K562 (cell line): ENCODE results near the gene C2orf69. TPM values are rescaled to one million over a fixed set of nuclear protein-coding genes. Genes with fewer than 3 reads are reported as not detected.
A peak's percentile ranks its signal among the peaks of the same experiment; 100 is the strongest.

Source experiments
- ATAC-seq: fragments of 200-7000 bp; cut with Tn5 transposase; 3 replicates; pipeline ENCODE4 v1.9.1; 2020; ENCODE audit warnings: moderate library complexity
- BruUV-seq: library from RNA; stranded (reverse); fragments of 400-500 nt; replicated peaks from 2 replicates; lab custom pipeline; 2021; lab: Mats Ljungman, UMichigan
- CTCF ChIA-PET: fragments of 300-600 bp; formaldehyde crosslinking; extraction: SDS; loops from one replicate; lab custom pipeline; 2021; ENCODE audit warnings: low intra/inter-chr PET ratio; lab: Yijun Ruan, JAX
- POLR2A ChIA-PET: fragments of 300-600, 350-650 bp; sonication (Branson Sonifier 250); formaldehyde crosslinking; extraction: SDS; loops from one replicate; lab custom pipeline; 2021; ENCODE audit warnings: antibody characterized with exemption, inconsistent platforms; lab: Yijun Ruan, JAX
- DNase-seq, 4 experiments: peaks; one replicate each; pipeline versions ENCODE4 v3.0.0 to v3.0.0-alpha.2; 2011 to 2018; ENCODE audit warnings: low spot score in 3 of 4, mixed read lengths in 3 of 4; ENCODE audit errors: extremely low read depth in 1 of 4
- FAIRE-seq: peaks from 2 replicates; lab custom pipeline; 2011; peaks lifted over from hg19 to GRCh38; lab: Jason Lieb, UNC
- H2AFZ ChIP-seq: 2 replicates; pipeline ENCODE4 v1.6.0; 2011; ENCODE audit warnings: low read depth, low read length, control low read depth, inconsistent platforms
- H3K27ac ChIP-seq: fragments of 200-600 bp; 3 replicates; pipeline ENCODE4 v1.8.0; 2011; ENCODE audit warnings: low read depth, mild to moderate bottlenecking, control low read depth, inconsistent platforms, low read length, moderate library complexity, mixed read lengths; ENCODE audit errors: extremely low read depth
- H3K27me3 ChIP-seq, 2 experiments: fragments of 300-600 bp in 1 of 2; 2 replicates in 1 of 2; 3 replicates in 1 of 2; pipeline versions ENCODE4 v1.6.0 to v1.8.0; 2011; ENCODE audit warnings: inconsistent platforms in 2 of 2, low read length in 2 of 2, mild to moderate bottlenecking in 1 of 2, mixed read lengths in 1 of 2, moderate library complexity in 1 of 2; ENCODE audit not compliant: control insufficient read depth in 2 of 2, insufficient read depth in 2 of 2
- H3K36me3 ChIP-seq: fragments of 300-600 bp; 3 replicates; pipeline ENCODE4 v1.8.0; 2011; ENCODE audit warnings: mild to moderate bottlenecking, low read length, inconsistent platforms; ENCODE audit not compliant: control insufficient read depth, insufficient read depth
- H3K4me1 ChIP-seq, 2 experiments: fragments of 200-600 bp in 1 of 2; replicated peaks in 1 of 2; 2 replicates in 1 of 2; 3 replicates in 1 of 2; pipeline versions ENCODE4 v1.5.1 to v1.8.0; 2011; ENCODE audit warnings: inconsistent platforms in 2 of 2, low read length in 2 of 2, mild to moderate bottlenecking in 1 of 2, mixed read lengths in 1 of 2, moderate library complexity in 1 of 2; ENCODE audit not compliant: control insufficient read depth in 2 of 2, insufficient read depth in 2 of 2
- H3K4me2 ChIP-seq: 2 replicates; pipeline ENCODE4 v1.6.1; 2011; ENCODE audit warnings: low read length, control low read depth, inconsistent platforms, mixed read lengths; ENCODE audit not compliant: insufficient read depth
- H3K4me3 ChIP-seq: fragments of 200-600 bp; sonication (generic), shearing (Covaris generic); 2 replicates; pipeline ENCODE4 v1.5.1; 2016; ENCODE audit warnings: control low read depth, inconsistent platforms
- H3K79me2 ChIP-seq: fragments of 200-600 bp; 3 replicates; pipeline ENCODE4 v1.8.0; 2011; ENCODE audit warnings: low read length, inconsistent platforms; ENCODE audit not compliant: control insufficient read depth, insufficient read depth
- H3K9ac ChIP-seq, 2 experiments: 2 replicates each; pipeline versions ENCODE4 v1.6.0 to v1.6.1; 2011; ENCODE audit warnings: low read depth in 2 of 2, low read length in 2 of 2, control low read depth in 1 of 2, inconsistent platforms in 1 of 2, mild to moderate bottlenecking in 1 of 2, mixed read lengths in 1 of 2; ENCODE audit not compliant: insufficient read depth in 1 of 2
- H3K9me1 ChIP-seq: one replicate; pipeline ENCODE4 v1.6.0; 2011; ENCODE audit warnings: inconsistent platforms, mild to moderate bottlenecking, low read length, moderate library complexity; ENCODE audit not compliant: control insufficient read depth, insufficient read depth
- H3K9me3 ChIP-seq: replicated peaks from 2 replicates; pipeline ENCODE4 v1.5.1; 2011; ENCODE audit warnings: low read depth, low read length, inconsistent platforms; ENCODE audit not compliant: control insufficient read depth, insufficient read depth
- H4K20me1 ChIP-seq: replicated peaks from 2 replicates; pipeline ENCODE4 v1.6.1; 2011; ENCODE audit warnings: low read length, inconsistent platforms, mixed read lengths; ENCODE audit not compliant: control insufficient read depth, insufficient read depth
- CBX1 ChIP-seq: sonication (generic); IDR thresholded peaks from 2 replicates; pipeline ENCODE4 v1.6.1; 2016; ENCODE audit warnings: antibody characterized with exemption, low read depth, mild to moderate bottlenecking
- MECOM ChIP-seq: fragments of 250-450 bp; sonication (Bioruptor Pico); IDR thresholded peaks from 2 replicates; pipeline ENCODE4 v1.8.0; 2022; ENCODE audit warnings: inconsistent platforms
- POLR3G ChIP-seq: IDR thresholded peaks from 2 replicates; pipeline ENCODE4 v1.6.1; 2011; ENCODE audit not compliant: insufficient read length, insufficient replicate concordance; ENCODE audit errors: extremely low read depth
- SREBF1 ChIP-seq: fragments of 150-350 bp; IDR thresholded peaks from 2 replicates; pipeline ENCODE4 v1.6.1; 2014; ENCODE audit warnings: antibody characterized with exemption, low read depth, low read length, borderline replicate concordance
- WGBS: fragments of 100-300 bp; shearing (Covaris generic); methylation state at CpG from one replicate; pipeline ENCODE4 v1.1.6; 2016; ENCODE audit warnings: low coverage, mixed read lengths; ENCODE audit not compliant: insufficient coverage; ENCODE audit errors: missing lambda C conversion rate; 5-methylcytosine and 5-hydroxymethylcytosine counted together
- in situ Hi-C: fragments of 300-500 bp; cut with MboI; formaldehyde crosslinking; loops from 4 replicates; pipeline ENCODE4 v1.15.0; 2018; ENCODE audit warnings: inconsistent platforms, mixed read lengths
- intact Hi-C: fragments of 100-400 bp; cut with micrococcal nuclease; formaldehyde crosslinking; loops from 2 replicates; pipeline ENCODE4 v1.14.2; 2022
- polyA plus RNA-seq, 8 experiments: library from polyadenylated mRNA; depleted of rRNA in 4 of 8; stranded (reverse) in 5 of 8; unstranded in 3 of 8; fragments of >200 nt; fragmentation: Nextera tagmentation in 2 of 8; fragmentation: Illumina TruSeq in 1 of 8; extraction: Ambion mirVana in 2 of 8; extraction: Trizol in 1 of 8; gene quantifications; 2 replicates each; pipeline versions ENCODE4 v1.2.1 to v1.2.3, GENCODE V29; 2011 to 2014; ENCODE audit warnings: inconsistent platforms in 1 of 8, missing spikeins in 1 of 8
- total RNA-seq, 7 experiments: library from RNA; depleted of rRNA in 6 of 7; stranded (reverse); fragments of >200 nt in 6 of 7; fragmentation: Illumina TruSeq in 2 of 7; extraction: Trizol in 2 of 7; gene quantifications; 2 replicates each; pipeline versions ENCODE4 v1.2.1 to v1.2.3, GENCODE V29; 2011 to 2021; ENCODE audit warnings: low replicate concordance in 1 of 7
- TF ChIP-seq, protein P1 (sequence below): fragments of 450-650 bp; IDR thresholded peaks from 2 replicates; pipeline ENCODE4 v1.6.1; 2016
- TF ChIP-seq, protein P2 (sequence below), 2 experiments: IDR thresholded peaks; 2 replicates each; pipeline ENCODE4 v1.6.1; 2012; ENCODE audit warnings: improper control_type of control experiment in 2 of 2, low read depth in 2 of 2, low read length in 2 of 2, borderline replicate concordance in 1 of 2
- TF ChIP-seq, protein P3 (sequence below): fragments of 150-350 bp; IDR thresholded peaks from 2 replicates; pipeline ENCODE4 v1.6.1; 2014; ENCODE audit warnings: low read depth, mild to moderate bottlenecking, low read length, borderline replicate concordance

The C2orf69 gene
- total and polyA plus RNA-seq, 9 of the 15 experiments (the other 6 are each of a cell fraction or from before 2014, with no cell fraction given): 3.4 to 9.8 (median 5.7) TPM

DNA sequence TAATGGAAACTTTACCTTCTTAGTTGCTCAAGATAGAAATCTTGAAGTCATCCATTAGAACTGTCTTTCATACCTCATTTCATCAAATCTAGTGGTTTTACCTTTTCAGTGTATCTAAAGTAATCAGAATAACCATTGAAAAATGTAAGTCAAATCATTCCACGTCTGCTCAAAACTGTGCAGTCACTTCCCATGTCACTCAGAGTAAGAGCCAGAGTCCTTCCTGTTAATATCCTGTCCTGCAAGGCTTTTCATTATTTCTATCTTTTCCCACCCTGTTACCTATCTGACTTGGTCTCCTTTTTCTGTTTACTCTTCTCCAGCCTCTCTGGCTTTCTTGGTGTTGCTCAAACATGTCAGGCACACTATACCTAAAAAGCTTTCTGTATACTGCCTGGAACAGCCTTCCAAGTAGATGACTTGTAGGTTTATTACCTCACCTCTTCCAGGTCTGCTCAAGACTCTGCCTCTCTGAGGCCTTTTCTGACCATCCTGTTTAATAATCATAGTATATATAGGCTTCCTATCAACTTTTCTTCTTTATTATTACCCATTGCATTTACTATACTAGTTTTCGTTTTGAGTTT, 3.4 kb downstream of the C2orf69 start:
- TF ChIP-seq, protein P1, sequence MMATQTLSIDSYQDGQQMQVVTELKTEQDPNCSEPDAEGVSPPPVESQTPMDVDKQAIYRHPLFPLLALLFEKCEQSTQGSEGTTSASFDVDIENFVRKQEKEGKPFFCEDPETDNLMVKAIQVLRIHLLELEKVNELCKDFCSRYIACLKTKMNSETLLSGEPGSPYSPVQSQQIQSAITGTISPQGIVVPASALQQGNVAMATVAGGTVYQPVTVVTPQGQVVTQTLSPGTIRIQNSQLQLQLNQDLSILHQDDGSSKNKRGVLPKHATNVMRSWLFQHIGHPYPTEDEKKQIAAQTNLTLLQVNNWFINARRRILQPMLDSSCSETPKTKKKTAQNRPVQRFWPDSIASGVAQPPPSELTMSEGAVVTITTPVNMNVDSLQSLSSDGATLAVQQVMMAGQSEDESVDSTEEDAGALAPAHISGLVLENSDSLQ: peak; percentile 60; the same call in 1 of the 2 replicates
- no peak for TF ChIP-seq SREBF1
- no peak for TF ChIP-seq MECOM (CRISPR knock-in tag)

DNA sequence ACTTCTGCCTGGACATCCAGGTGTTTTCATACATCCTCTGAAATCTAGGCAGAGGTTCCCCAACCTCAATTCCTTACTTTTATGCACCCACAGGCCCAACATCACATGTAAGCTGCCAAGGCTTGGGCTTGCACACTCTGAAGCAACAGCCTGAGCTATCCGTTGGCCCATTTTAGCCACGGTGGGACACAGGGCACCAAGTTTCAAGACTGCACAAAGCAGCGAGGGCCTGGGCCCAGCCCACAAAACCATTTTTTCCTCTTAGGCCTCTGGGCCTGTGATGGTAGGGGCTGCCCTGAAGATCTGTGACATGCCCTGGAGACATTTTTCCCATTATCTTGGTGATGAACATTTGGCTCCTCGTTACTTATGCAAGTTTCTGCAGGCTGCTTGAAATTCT, 5.9 kb downstream of the C2orf69 start:
- Histone ChIP-seq H3K4me1 (peaks cover 0 to 6% of the 10 kb centered on the region in 2 experiments; a peak in 3 of 5 replicates), H3K27me3 (no peaks in the 10 kb centered on the region), H3K9ac (no peak overlapping the region), H3K9me1 (no peaks in the 10 kb centered on the region), H2AFZ (no peak overlapping the region), H3K9me3 (peaks cover 6% of the 10 kb centered on the region), H3K27ac (no peak overlapping the region), H4K20me1 (no peaks in the 10 kb centered on the region), H3K36me3 (peaks cover 65% of the 10 kb centered on the region), H3K79me2 (peaks cover 83% of the 10 kb centered on the region), H3K4me2 (no peak overlapping the region), H3K4me3 (no peak overlapping the region)
- FAIRE-seq: no peak
- no peak for DNase-seq
- CTCF ChIA-PET: no interaction called here
- no TSS peak for BruUV-seq
- in situ Hi-C loops (no loop called here), intact Hi-C loops (no loop called here)
- POLR2A ChIA-PET: no interaction called here
- ATAC-seq: no peak
- WGBS: 100% methylated on average over 1 of the region's 4 CpGs
- TF ChIP-seq, protein P2, sequence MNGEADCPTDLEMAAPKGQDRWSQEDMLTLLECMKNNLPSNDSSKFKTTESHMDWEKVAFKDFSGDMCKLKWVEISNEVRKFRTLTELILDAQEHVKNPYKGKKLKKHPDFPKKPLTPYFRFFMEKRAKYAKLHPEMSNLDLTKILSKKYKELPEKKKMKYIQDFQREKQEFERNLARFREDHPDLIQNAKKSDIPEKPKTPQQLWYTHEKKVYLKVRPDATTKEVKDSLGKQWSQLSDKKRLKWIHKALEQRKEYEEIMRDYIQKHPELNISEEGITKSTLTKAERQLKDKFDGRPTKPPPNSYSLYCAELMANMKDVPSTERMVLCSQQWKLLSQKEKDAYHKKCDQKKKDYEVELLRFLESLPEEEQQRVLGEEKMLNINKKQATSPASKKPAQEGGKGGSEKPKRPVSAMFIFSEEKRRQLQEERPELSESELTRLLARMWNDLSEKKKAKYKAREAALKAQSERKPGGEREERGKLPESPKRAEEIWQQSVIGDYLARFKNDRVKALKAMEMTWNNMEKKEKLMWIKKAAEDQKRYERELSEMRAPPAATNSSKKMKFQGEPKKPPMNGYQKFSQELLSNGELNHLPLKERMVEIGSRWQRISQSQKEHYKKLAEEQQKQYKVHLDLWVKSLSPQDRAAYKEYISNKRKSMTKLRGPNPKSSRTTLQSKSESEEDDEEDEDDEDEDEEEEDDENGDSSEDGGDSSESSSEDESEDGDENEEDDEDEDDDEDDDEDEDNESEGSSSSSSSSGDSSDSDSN (IDR thresholded peaks at IDR 0.05; ENCODE audit: borderline replicate concordance in 1 of 2, low read depth in 2 of 2, low read length in 2 of 2): no peak
- TF ChIP-seq POLR3G: no peak
- TF ChIP-seq CBX1: peak; percentile 69; the same call in 1 of the 2 replicates
- TF ChIP-seq, protein P3, sequence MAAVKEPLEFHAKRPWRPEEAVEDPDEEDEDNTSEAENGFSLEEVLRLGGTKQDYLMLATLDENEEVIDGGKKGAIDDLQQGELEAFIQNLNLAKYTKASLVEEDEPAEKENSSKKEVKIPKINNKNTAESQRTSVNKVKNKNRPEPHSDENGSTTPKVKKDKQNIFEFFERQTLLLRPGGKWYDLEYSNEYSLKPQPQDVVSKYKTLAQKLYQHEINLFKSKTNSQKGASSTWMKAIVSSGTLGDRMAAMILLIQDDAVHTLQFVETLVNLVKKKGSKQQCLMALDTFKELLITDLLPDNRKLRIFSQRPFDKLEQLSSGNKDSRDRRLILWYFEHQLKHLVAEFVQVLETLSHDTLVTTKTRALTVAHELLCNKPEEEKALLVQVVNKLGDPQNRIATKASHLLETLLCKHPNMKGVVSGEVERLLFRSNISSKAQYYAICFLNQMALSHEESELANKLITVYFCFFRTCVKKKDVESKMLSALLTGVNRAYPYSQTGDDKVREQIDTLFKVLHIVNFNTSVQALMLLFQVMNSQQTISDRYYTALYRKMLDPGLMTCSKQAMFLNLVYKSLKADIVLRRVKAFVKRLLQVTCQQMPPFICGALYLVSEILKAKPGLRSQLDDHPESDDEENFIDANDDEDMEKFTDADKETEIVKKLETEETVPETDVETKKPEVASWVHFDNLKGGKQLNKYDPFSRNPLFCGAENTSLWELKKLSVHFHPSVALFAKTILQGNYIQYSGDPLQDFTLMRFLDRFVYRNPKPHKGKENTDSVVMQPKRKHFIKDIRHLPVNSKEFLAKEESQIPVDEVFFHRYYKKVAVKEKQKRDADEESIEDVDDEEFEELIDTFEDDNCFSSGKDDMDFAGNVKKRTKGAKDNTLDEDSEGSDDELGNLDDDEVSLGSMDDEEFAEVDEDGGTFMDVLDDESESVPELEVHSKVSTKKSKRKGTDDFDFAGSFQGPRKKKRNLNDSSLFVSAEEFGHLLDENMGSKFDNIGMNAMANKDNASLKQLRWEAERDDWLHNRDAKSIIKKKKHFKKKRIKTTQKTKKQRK: peak; percentile 51; the same call in 1 of the 2 replicates

More for the DNA sequence above, 3.4 kb downstream of the C2orf69 start:
- Histone ChIP-seq H3K4me1 (peaks cover 3 to 10% of the 10 kb centered on the region in 2 experiments; a peak in 3 of 5 replicates), H3K9ac (no peak overlapping the region), H3K27me3 (no peaks in the 10 kb centered on the region), H3K4me2 (peak overlapping the region; percentile 24; the same call in 1 of the 2 replicates), H3K79me2 (peaks cover 73% of the 10 kb centered on the region), H3K9me1 (no peaks in the 10 kb centered on the region), H3K4me3 (no peak overlapping the region), H3K9me3 (peaks cover 14% of the 10 kb centered on the region), H3K36me3 (peaks cover 52% of the 10 kb centered on the region), H3K27ac (no peak overlapping the region), H4K20me1 (no peaks in the 10 kb centered on the region), H2AFZ (no peak overlapping the region)
- FAIRE-seq (no peak), ATAC-seq (no peak), DNase-seq (no peak)
- in situ Hi-C loops (no loop called here), intact Hi-C loops (no loop called here)
- ChIA-PET POLR2A (no interaction called here), CTCF (no interaction called here)
- WGBS: 60% methylated on average over 2 of the region's 2 CpGs
- no TSS peak for BruUV-seq
